ENCODE data around the gene PON3. TPM values are rescaled to one million over a fixed set of nuclear protein-coding genes. Genes with fewer than 3 reads are reported as not detected.
A peak's percentile ranks its signal among the peaks of the same experiment; 100 is the strongest.

The PON3 gene
- total and polyA plus RNA-seq, 2 of the 13 experiments (the other 11 are each of a cell fraction or from before 2014, with no cell fraction given) = 23.6 to 37.8 TPM

- TF ChIP-seq BCLAF1 (IDR thresholded peaks at IDR 0.05) = no peak
- TF ChIP-seq ZNF501 (CRISPR knock-in tag; IDR thresholded peaks at IDR 0.05) = peak; percentile 79
- TF ChIP-seq ZNF367 (CRISPR knock-in tag; IDR thresholded peaks at IDR 0.05; ENCODE audit: borderline replicate concordance) = peak; percentile 77; the same call in 1 of the 2 replicates
- no peak for TF ChIP-seq FLYWCH1 (CRISPR knock-in tag; IDR thresholded peaks at IDR 0.05)
- TF ChIP-seq NPAS2 (CRISPR knock-in tag; IDR thresholded peaks at IDR 0.05; ENCODE audit: borderline replicate concordance) = no peak
- TF ChIP-seq ZBTB21 (CRISPR knock-in tag; IDR thresholded peaks at IDR 0.05) = no peak; the same call in 1 of the 2 replicates
- TF ChIP-seq ONECUT2 (CRISPR knock-in tag; IDR thresholded peaks at IDR 0.05) = no peak
- 0 out of 2 replicates have a peak, but pooled peaks have one; percentile 42 for TF ChIP-seq ZNF160 (CRISPR knock-in tag; IDR thresholded peaks at IDR 0.05)
- no peak for TF ChIP-seq STAT5B (CRISPR knock-in tag; IDR thresholded peaks at IDR 0.05)
- no peak for TF ChIP-seq SYNCRIP (IDR thresholded peaks at IDR 0.05; ENCODE audit: insufficient read depth, low read depth, low read length)
- peak; percentile 78; the same call in 1 of the 2 replicates for TF ChIP-seq HOXD1 (CRISPR knock-in tag; IDR thresholded peaks at IDR 0.05)
- TF ChIP-seq ZFP91 (CRISPR knock-in tag; IDR thresholded peaks at IDR 0.05; ENCODE audit: borderline replicate concordance) = peak; percentile 89; the same call in 1 of the 2 replicates
- TF ChIP-seq DMAP1 (CRISPR knock-in tag; IDR thresholded peaks at IDR 0.05) = peak; percentile 93
- TF ChIP-seq MBD4 (IDR thresholded peaks at IDR 0.05; ENCODE audit: borderline replicate concordance, low read length) = no peak
- TF ChIP-seq MED1 (CRISPR knock-in tag; IDR thresholded peaks at IDR 0.05) = peak; percentile 84
- peak; percentile 24; the same call in 1 of the 2 replicates for TF ChIP-seq HOXA5 (CRISPR knock-in tag; IDR thresholded peaks at IDR 0.05)
- peak; percentile 96 for TF ChIP-seq POLR2G (IDR thresholded peaks at IDR 0.05; ENCODE audit: low read depth, low read length)
- TF ChIP-seq ZBTB49 (CRISPR knock-in tag; IDR thresholded peaks at IDR 0.05; ENCODE audit: borderline replicate concordance) = no peak
- TF ChIP-seq MAFK (conservative IDR thresholded peaks at IDR 0.05 in 1 of 2, IDR thresholded peaks at IDR 0.05 in 1 of 2; ENCODE audit: low read length in 2 of 2) = no peak
- 0 out of 2 replicates have a peak, but pooled peaks have one; percentile 26 for TF ChIP-seq ZIK1 (CRISPR knock-in tag; IDR thresholded peaks at IDR 0.05; ENCODE audit: borderline replicate concordance, low read depth)
- TF ChIP-seq IKZF5 (CRISPR knock-in tag; IDR thresholded peaks at IDR 0.05) = peak; percentile 66
- TF ChIP-seq ZC3H13 (CRISPR knock-in tag; IDR thresholded peaks at IDR 0.05) = no peak
Observed at GRCh38 chr7:95434557-95435421, 38.6 kb upstream of the PON3 start, which contains the start of gene PON2 (continued).

All from HepG2 (cell line).